NCI-H82 treated with DMSO at 0.1 percent for 48 hours (cell line): Measurements from ENCODE around the gene FOXE3.

Experiments used
- DNase-seq: peaks from one replicate; lab custom pipeline; 2025; ENCODE audit not compliant: unreplicated experiment; lab: John Stamatoyannopoulos, UW

Gene FOXE3

GRCh38 chr1:47434051-47434842 lies 18.2 kb downstream of the FOXE3 start:
- DNase-seq: peak; percentile 28

GRCh38 chr1:47435506-47436303 lies 19.6 kb downstream of the FOXE3 start:
- no peak for DNase-seq

- DNase-seq: peak; percentile 15
Measured at GRCh38 chr1:47436304-47436978, 20.4 kb downstream of the FOXE3 start.

GRCh38 chr1:47436979-47437446 lies 20.9 kb downstream of the FOXE3 start:
- DNase-seq: no peak

- peak; percentile 56 for DNase-seq
Measured at GRCh38 chr1:47437447-47438164, 21.5 kb downstream of the FOXE3 start, which contains the start of gene FOXD2. FOXD2 (plus strand) TSS chr1:47438044; CDS start chr1:47438136, 92 bp downstream.

GRCh38 chr1:47438165-47439016 lies 22.3 kb downstream of the FOXE3 start:
- no peak for DNase-seq

GRCh38 chr1:47439017-47439818 lies 23.1 kb downstream of the FOXE3 start:
- no peak for DNase-seq

GRCh38 chr1:47439819-47440598 lies 23.9 kb downstream of the FOXE3 start:
- no peak for DNase-seq

GRCh38 chr1:47440599-47441081 lies 24.6 kb downstream of the FOXE3 start:
- no peak for DNase-seq

GRCh38 chr1:47441450-47442106 lies 25.5 kb downstream of the FOXE3 start:
- no peak for DNase-seq

GRCh38 chr1:47442202-47442601 lies 26.1 kb downstream of the FOXE3 start:
- no peak for DNase-seq

- no peak for DNase-seq
Measured at GRCh38 chr1:47442842-47443529, 26.9 kb downstream of the FOXE3 start.

- DNase-seq: no peak
Measured at GRCh38 chr1:47443530-47444296, 27.6 kb downstream of the FOXE3 start.

- no peak for DNase-seq
Measured at GRCh38 chr1:47444297-47444561, 28.1 kb downstream of the FOXE3 start.

GRCh38 chr1:47444562-47445465 lies 28.7 kb downstream of the FOXE3 start:
- no peak for DNase-seq
